Breast epithelium (tissue), 4 donors: ENCODE data around the gene CCDC85A. TPM values are rescaled to one million over a fixed set of nuclear protein-coding genes. Genes with fewer than 3 reads are reported as not detected.
"Not testable (repeated sequence)": the region's sequence is repeated elsewhere in the genome, so short reads cannot be mapped to it uniquely, and the experiment has no call there.

Experiments used
- DNase-seq, 2 donors: peaks; one replicate each; pipeline ENCODE4 v3.0.0-alpha.2; 2019; ENCODE audit warnings: low spot score in 2 of 2
- H3K27ac ChIP-seq, 2 donors: fragments of 200-600 bp; sonication (generic) in 1 of 2; one replicate each; pipeline ENCODE4 v1.5.1; 2016 to 2019; ENCODE audit warnings: mild to moderate bottlenecking in 1 of 2
- H3K27me3 ChIP-seq, 2 donors: fragments of 200-600 bp; sonication (generic) in 1 of 2; one replicate each; pipeline versions ENCODE4 v1.5.1 to v1.6.0; 2017 to 2019; ENCODE audit warnings: control low read depth in 1 of 2, mild to moderate bottlenecking in 1 of 2
- H3K36me3 ChIP-seq: fragments of 200-600 bp; one replicate; pipeline ENCODE4 v1.5.1; 2019
- H3K4me1 ChIP-seq, 2 donors: fragments of 200-600 bp; sonication (generic); one replicate each; pipeline ENCODE4 v1.5.1; 2016 to 2019; ENCODE audit warnings: control low read depth in 1 of 2
- H3K4me3 ChIP-seq, 3 donors: fragments of 200-600 bp; sonication (generic); 1 replicate in 2 of 3; 2 replicates in 1 of 3; pipeline ENCODE4 v1.5.1; 2016 to 2019; ENCODE audit warnings: mild to moderate bottlenecking in 3 of 3, moderate library complexity in 2 of 3
- H3K9me3 ChIP-seq, 2 donors: fragments of 200-600 bp; sonication (generic) in 1 of 2; one replicate each; pipeline ENCODE4 v1.5.1; 2016 to 2019; ENCODE audit warnings: control low read depth in 1 of 2
- POLR2A ChIP-seq: fragments of 450-650 bp; IDR thresholded peaks from one replicate; pipeline ENCODE4 v1.6.1; 2016; ENCODE audit warnings: antibody characterized with exemption, mild to moderate bottlenecking, moderate library complexity
- POLR2AphosphoS5 ChIP-seq, 3 donors: sonication (generic); formaldehyde crosslinking; IDR thresholded peaks; one replicate each; pipeline ENCODE4 v1.6.1; 2017; ENCODE audit warnings: antibody characterized with exemption in 3 of 3
- intact Hi-C: fragments of 100-400 bp; cut with DNase I; formaldehyde crosslinking; loops from one replicate; pipeline ENCODE4 v1.15.1; 2023; ENCODE audit warnings: low total_unique reads
- total RNA-seq, 3 donors: library from RNA; depleted of rRNA; stranded (reverse); fragments of >200 nt; gene quantifications; one replicate each; pipeline ENCODE4 v1.1.0, GENCODE V29; 2016
- TF ChIP-seq, protein P1 (sequence below), 3 donors: fragments of 450-650 bp; IDR thresholded peaks; one replicate each; pipeline ENCODE4 v1.5.1; 2016 to 2017; ENCODE audit warnings: antibody characterized with exemption in 3 of 3, mild to moderate bottlenecking in 3 of 3, moderate library complexity in 3 of 3

CCDC85A gene
- 10 to 100 TPM in 1 of 3 donors, 1 to 10 TPM in 2; 3.1 to 11.5 (median 7.5) TPM for total RNA-seq

DNA sequence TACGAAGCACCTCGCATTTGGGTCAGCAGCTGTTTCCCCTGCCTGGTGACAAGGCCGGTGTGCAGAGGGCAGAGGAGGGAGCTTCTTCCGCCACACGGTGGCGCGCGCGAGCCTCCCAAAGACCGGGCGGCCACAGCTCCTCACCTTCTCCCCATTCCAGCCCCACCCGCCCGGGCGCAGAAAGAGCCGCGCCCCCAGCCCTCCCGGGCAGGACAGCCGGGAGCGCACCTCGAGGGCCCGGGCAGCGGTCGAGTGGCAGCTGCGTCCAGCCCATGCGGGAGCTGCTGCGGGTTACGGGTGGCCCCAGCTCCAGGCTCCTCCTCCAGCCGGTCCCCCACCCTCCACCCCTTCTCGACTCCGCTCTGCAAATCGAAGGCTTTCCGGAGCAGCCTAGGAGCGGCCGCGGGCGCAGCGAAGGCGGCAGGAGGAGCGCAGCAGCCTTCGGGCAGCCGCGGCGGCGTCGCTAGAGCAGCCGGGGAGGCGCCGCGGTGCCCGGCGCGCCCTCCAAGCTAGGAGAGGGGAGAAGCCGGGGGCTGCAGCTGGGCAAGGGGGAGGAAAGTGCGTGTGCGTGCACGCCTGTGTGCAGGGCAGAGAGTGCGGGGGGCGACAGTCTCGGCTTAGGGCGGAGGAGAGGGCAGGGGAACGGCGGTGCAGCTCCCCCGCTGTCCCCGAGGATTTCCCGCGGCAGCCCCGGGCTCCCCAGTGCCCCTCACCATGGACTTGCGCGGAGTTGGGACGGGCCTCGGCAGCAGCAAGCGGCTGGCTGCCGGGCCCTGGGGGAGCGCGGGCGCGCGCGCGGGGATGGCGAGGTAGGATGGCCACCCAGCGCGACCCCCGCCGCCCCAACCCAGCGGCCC lies at the start of gene CCDC85A:
Gene CCDC85A (plus strand): TSS at position 348 of the 857 bp plus-strand sequence. CDS start 635 bp downstream, outside the sequence.
- peak; percentile 69 to 77 for DNase-seq
- H3K36me3 ChIP-seq: no peaks in the 10 kb centered on the region
- H3K9me3 ChIP-seq: no peaks in the 10 kb centered on the region
- peak within 1 kb of the TSS; percentile 60 to 80 (median 65) for H3K4me3 ChIP-seq
- intact Hi-C loops: loop anchor here (10.0 kb wide), 1 partner anchor 1331 kb away; no protein-coding TSS in a partner anchor
- no peak for TF ChIP-seq POLR2A
- TF ChIP-seq, protein P1, sequence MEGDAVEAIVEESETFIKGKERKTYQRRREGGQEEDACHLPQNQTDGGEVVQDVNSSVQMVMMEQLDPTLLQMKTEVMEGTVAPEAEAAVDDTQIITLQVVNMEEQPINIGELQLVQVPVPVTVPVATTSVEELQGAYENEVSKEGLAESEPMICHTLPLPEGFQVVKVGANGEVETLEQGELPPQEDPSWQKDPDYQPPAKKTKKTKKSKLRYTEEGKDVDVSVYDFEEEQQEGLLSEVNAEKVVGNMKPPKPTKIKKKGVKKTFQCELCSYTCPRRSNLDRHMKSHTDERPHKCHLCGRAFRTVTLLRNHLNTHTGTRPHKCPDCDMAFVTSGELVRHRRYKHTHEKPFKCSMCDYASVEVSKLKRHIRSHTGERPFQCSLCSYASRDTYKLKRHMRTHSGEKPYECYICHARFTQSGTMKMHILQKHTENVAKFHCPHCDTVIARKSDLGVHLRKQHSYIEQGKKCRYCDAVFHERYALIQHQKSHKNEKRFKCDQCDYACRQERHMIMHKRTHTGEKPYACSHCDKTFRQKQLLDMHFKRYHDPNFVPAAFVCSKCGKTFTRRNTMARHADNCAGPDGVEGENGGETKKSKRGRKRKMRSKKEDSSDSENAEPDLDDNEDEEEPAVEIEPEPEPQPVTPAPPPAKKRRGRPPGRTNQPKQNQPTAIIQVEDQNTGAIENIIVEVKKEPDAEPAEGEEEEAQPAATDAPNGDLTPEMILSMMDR (IDR thresholded peaks at IDR 0.05): peak; percentile 68 to 79 (median 77)
- peak within 1 kb of the TSS in 1 of 2 donors; percentile 16 for H3K27ac ChIP-seq
- H3K4me1 ChIP-seq: no peaks in the 10 kb centered on the region
- H3K27me3 ChIP-seq: no peaks in the 10 kb centered on the region

- Histone ChIP-seq H3K4me1 (no peaks in the 10 kb centered on the region), H3K27ac (no peak overlapping the region), H3K27me3 (no peaks in the 10 kb centered on the region), H3K4me3 (no peak overlapping the region), H3K9me3 (no peaks in the 10 kb centered on the region), H3K36me3 (no peaks in the 10 kb centered on the region)
- TF ChIP-seq, protein P1 (IDR thresholded peaks at IDR 0.05): no peak
- intact Hi-C loops: no loop called here
- no peak for DNase-seq
Observed at GRCh38 chr2:56134861-56135260, 48.9 kb upstream of the CCDC85A start.

DNA sequence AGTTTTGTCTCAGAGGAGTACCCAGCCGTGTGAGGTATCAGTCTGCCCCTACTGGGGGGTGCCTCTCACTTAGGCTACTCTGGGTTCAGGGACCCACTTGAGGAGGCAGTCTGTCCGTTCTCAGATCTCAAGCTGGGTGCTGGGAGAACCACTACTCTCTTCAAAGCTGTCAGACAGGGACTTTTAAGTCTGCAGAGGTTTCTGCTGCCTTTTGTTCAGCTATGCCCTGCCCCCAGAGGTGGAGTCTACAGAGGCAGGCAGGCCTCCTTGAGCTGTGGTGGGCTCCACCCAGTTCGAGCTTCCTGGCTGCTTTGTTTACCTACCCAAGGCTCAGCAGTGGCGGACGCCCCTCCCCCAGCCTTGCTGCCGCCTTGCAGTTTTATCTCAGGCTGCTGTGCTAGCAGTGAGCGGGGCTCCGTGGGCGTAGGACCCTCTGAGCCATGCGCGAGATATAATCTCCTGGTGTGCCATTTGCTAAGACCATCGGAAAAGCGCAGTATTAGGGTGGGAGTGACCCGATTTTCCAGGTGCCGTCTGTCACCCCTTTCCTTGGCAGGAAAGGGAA lies 41.2 kb upstream of the CCDC85A start:
- H3K27ac ChIP-seq, H3K27me3 ChIP-seq, H3K9me3 ChIP-seq, H3K36me3 ChIP-seq, intact Hi-C loops, H3K4me3 ChIP-seq, H3K4me1 ChIP-seq, DNase-seq: not testable (repeated sequence)

GRCh38 chr2:56147907-56148306 lies 35.9 kb upstream of the CCDC85A start:
- Histone ChIP-seq H3K9me3 (no peaks in the 10 kb centered on the region), H3K36me3 (no peaks in the 10 kb centered on the region), H3K27ac (no peak overlapping the region), H3K27me3 (no peaks in the 10 kb centered on the region), H3K4me1 (no peaks in the 10 kb centered on the region), H3K4me3 (no peak overlapping the region)
- intact Hi-C loops: no loop called here
- no peak for DNase-seq
- TF ChIP-seq POLR2A (no peak), POLR2AphosphoS5 (IDR thresholded peaks at IDR 0.05) (no peak)
- TF ChIP-seq, protein P1 (IDR thresholded peaks at IDR 0.05): no peak

DNA sequence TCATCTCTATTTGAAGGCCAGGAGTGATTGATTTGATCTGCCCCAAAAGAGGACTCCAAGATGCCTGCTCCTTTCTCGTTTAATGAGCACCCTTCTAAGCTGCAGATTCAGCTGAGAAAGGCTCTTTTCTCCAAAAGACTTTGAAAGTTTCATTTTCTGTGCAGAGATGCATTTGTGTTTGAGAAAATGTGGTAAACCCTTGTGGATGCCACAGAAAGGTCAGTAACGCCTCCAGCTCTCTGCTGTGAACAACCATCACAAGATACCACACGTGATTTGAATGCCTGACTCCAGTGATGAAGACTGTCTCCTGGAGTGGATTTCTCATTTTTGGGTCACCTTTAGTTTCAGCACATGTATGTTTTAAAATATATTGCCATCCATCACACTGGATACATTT lies 35.0 kb upstream of the CCDC85A start:
- intact Hi-C loops: no loop called here

More for the DNA sequence above, 35.0 kb upstream of the CCDC85A start:
- TF ChIP-seq, protein P1 (IDR thresholded peaks at IDR 0.05): no peak
- TF ChIP-seq POLR2AphosphoS5 (IDR thresholded peaks at IDR 0.05): no peak
- no peak for TF ChIP-seq POLR2A
- H3K4me3 ChIP-seq: no peak overlapping the region
- H3K27ac ChIP-seq: no peak overlapping the region
- no peaks in the 10 kb centered on the region for H3K27me3 ChIP-seq
- H3K9me3 ChIP-seq: no peaks in the 10 kb centered on the region
- H3K4me1 ChIP-seq: no peaks in the 10 kb centered on the region
- DNase-seq: no peak
- no peaks in the 10 kb centered on the region for H3K36me3 ChIP-seq
